Measurements from ENCODE around the gene RSPH4A. TPM values are rescaled to one million over a fixed set of nuclear protein-coding genes. Genes with fewer than 3 reads are reported as not detected.
A peak's percentile ranks its signal among the peaks of the same experiment; 100 is the strongest.
"Not testable (repeated sequence)": the region's sequence is repeated elsewhere in the genome, so short reads cannot be mapped to it uniquely, and the experiment has no call there.

The RSPH4A gene
- polyA plus RNA-seq, 4 donors, result 2.5 to 3.0 (median 2.9) TPM

DNA sequence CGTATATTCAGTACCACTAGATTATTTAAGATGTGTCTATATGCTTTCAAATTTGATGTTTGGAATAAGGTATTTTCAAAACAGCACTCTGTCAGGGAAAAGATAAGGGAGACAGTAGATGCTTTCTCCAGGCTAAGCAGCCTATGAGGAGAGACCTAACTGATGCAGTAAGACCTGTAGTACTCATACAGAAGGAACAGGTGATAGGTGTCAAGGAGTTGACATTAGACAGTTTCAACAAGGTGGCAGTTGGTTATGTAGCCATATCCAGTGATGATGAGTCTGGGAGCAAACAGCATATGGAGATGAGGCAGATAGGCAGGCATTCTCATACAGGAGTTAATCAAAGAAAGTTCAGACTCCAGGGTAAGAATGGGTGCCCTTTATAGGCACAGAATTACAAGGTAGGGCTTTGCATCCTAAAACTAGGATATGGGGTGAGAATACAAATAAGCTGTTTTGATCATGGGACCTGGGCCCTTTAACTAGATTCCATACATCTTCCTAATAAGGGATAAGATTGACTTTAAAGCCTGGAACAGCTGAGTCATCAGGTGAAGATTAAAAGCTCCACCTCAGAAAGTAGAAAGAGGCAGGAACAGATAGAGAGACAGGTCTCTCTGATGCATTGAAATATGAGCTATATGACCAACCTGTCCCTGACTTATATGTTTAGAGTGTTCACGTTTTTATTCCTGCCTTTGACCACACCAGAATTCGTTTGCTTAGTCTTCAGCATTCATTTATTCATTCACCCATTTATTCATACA is 7.9 kb downstream of the RSPH4A start:
- no peak for DNase-seq (ENCODE audit: low read depth in 4 of 4, low spot score in 2 of 4)

DNA sequence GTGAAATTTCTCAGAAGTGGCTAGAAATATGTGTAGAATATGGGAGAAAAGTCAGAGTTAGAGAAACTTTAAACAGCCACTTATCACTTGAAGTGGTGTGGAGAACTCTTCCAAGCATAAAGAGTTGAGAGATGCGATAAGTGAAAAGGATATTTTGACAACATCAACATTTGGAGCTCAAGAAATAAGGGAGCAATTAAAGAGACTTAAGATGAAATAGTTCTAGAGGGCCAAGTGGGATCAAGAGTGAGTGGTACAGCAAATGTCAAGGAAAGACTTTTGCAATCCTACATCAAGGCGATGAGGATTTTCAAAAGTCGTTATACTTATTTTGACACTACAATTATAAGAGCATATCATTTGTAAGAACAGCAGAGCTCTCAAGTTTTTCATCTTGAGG is 9.6 kb downstream of the RSPH4A start:
- DNase-seq (ENCODE audit: low read depth in 4 of 4, low spot score in 2 of 4), result no peak

DNA sequence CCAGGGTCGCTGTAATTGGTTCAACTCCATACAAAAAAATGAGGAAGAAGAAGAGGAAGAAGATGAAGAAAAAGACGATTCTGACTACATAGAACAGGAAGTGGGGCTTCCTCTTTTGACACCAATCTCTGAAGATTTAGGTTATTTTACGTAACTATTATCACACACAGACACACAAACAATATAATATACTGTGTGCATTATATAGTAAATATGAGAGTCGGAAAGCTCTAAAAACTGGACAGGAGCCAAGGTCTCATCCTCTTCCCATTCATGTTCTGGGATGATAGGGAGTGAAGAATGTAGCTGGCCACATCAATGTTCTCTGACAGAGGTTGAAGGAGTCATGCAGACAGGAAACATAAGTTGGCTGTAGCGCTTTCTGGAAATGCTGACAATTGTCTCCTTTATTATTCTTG is 13.3 kb downstream of the RSPH4A start:
- no peak for DNase-seq (ENCODE audit: low read depth in 4 of 4, low spot score in 2 of 4)

DNA sequence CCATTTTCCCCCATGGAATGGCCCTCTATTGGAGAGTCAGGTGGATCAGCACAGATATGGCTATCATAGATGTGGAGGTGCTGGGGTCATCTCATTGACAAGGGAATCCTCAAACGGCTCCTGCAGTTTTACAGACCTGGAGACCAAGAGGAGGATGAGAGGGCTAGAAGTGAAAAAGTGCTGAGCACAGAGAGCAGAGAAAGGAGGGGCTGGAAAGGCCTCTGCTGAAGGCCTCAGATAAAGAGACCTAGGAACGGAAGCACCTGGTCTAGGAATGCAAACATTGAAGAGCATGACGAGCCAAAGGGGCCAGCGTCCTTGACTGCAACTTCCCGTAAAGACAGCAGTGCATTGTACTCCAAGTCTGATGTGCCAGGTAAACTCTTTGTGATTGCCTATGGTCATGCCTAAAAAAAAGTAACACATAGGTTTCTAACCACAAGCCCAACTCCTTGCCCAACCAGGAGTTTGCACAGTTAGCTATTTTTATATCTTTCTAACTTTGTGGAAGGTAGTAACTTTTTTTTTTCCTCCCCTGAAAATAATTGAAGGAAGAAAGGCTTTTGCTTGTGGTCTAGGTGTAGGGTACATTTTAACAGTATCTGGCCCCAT is 15.2 kb downstream of the RSPH4A start:
- DNase-seq (ENCODE audit: low read depth in 4 of 4, low spot score in 2 of 4), result no peak

DNA sequence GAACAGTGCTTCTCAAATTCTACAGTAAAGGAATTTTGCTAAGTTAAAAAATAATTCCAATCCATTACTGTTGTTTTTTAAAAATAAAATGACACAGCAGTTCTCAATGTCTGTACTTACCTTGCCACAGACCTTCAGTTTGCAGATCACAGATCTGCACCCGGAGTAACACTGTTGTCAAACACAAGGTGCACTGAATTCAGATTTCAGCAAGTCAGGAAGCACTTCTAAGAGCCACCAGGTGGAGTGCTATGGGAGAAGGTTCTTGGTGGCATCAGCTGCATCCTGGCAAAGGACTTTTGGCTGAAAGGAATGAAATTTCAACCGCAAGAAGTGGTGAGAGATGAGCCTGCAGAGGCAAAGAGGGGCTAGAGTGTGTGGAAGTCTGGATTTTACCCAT is 17.4 kb downstream of the RSPH4A start:
- DNase-seq (ENCODE audit: low read depth in 4 of 4, low spot score in 2 of 4), result no peak

DNA sequence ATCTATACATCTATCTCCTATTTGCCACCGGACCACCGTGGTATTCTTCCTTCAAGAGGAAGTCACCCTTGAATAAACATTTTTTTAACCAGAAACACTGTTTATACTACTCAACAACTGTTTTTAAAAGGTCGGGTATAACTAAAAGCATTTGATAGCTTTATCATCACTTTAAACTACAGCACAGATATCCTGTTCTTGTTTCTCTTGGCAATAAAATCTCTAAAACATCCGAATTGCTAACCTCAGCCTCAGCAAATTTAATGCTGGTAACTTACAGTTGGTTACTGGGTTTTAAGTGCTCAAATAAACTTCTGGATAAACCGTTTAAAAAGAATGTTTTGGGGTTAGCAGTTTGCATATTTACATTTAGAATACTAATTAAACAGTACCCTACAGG is 31.9 kb downstream of the RSPH4A start:
- DNase-seq (ENCODE audit: low read depth in 4 of 4, low spot score in 2 of 4), result peak in 1 of 4 donors; percentile 17

DNA sequence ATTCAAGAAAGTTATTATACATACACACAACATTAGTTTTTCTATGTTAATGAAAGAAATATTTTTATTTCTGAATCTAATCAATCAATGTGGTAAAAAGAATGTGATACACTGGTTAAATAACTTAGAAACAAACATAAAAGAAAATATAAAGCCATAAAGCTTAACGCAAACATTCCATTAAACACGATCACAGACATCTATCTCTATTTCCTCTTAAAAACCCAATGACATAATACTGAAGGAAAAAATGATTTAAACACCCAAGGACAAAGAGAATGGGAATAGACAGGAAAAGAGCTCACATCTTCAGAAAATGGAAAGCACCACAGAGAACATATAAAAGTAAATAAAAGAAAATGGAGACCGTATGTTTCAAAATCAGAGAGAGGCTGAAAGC is 32.9 kb downstream of the RSPH4A start:
- DNase-seq (ENCODE audit: low read depth in 4 of 4, low spot score in 2 of 4), result no peak

DNA sequence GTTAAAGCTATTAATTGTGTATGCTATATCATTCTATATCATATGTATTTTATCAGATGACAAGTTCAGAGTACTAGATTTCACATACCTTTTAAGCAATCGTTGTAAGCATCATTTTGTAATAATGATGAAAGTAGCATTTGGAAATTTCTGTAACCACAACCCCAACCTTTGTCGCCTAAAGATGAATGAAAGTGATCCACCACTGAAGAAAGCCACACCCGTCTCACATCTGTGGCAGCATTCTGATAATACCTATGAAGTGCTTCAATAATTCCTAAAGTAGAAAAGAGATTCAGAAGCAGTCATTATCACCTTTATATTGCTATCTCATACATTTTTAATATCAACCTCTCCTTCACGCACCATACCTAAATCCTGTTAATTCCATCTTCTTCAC is 35.6 kb downstream of the RSPH4A start:
- DNase-seq (ENCODE audit: low read depth in 4 of 4, low spot score in 2 of 4), result no peak

DNA sequence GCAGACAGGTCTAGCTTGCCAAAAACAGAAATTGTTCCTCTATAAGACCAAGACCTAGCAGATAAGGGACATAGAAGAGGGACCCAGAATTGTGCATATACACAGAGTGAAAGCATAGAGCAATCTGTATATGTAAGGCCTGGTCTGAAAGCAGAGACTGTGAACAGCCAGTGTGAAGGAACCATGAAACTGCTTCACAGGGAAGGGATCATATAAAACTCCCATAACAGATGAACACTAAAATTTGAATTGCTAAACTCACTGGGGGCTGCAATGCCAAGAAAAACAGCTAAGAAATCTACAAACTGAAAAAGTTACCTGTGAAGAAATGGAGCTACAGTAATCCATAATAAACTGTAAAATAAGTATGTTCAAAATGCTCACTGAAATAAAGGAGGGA is 45.3 kb downstream of the RSPH4A start:
- DNase-seq (ENCODE audit: low read depth in 4 of 4, low spot score in 2 of 4), result no peak

DNA sequence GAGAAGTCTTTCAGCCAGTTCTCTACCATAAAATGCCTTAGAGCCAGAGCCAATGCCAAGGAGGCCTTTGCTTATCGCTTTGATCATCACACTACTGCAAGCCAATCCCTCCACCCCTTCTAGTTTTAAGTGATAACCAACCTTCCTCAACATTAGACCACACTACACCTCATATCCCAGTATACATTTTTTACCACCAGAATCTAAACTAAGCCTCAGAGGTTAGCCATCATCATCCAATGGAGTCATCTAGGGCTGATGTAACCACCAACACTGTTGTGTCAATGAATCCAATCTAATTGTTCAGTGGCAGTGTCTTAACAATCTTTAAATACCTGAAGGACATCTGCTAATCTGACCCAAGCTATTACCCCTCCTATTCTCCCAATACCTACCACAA is 45.9 kb downstream of the RSPH4A start:
- DNase-seq (ENCODE audit: low read depth in 4 of 4, low spot score in 2 of 4), result no peak

DNA sequence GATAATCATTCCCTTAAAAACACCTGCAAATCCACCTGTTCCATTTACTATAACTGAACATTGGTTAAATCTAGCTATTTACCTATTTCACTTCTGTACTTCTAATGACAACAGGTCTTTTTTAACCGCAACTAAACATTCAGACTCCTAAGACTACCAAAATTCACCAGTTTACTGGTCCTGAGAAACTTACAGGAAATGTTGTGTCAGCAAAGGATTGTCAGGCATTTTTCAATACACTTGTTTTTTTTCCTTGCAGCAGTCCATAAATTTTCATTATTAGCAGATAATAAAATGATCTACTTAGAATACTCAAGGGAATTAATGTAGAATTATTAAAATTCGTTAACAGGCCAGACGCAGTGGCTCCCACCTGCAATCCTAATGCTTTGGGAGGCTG is 47.0 kb downstream of the RSPH4A start:
- no peak for DNase-seq (ENCODE audit: low read depth in 4 of 4, low spot score in 2 of 4)

DNA sequence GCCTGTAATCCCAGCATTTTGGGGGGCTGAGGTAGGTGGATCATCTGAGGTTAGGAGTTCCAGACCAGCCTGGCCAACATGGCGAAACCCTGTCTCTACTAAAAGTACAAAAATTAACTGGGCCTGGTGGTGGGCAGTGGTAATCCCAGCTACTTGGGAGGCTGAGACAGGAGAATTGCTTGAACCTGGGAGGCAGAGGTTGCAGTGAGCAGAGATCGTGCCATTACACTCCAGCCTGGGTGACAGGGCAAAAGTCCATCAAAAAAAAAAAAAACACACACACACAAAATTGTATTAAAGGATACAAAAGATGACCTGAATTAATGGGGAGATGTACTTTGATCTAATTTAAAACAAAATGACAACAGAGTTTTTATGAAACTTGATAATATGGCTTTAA is 47.9 kb downstream of the RSPH4A start:
- not testable (repeated sequence) for DNase-seq (ENCODE audit: low read depth in 4 of 4, low spot score in 2 of 4)

DNA sequence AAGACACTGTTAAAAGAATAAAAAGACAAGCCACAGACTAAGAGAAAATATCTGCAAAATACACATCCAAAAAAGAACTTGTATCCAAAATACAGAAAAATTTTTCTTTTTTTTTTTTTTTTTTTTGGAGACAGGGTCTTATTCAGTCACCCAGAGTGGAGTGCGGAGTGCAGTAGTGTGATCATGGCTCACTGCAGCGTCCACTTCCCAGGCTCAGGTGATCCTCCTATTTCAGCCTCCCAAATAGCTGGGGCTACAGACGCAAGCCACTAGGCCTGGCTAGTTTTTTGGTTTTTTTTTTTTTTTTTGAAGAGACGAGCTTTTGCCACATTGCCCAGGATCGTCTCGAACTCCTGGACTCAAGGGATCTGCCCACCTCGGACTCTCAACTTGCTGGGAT is 49.2 kb downstream of the RSPH4A start:
- no peak for DNase-seq (ENCODE audit: low read depth in 4 of 4, low spot score in 2 of 4)

DNA sequence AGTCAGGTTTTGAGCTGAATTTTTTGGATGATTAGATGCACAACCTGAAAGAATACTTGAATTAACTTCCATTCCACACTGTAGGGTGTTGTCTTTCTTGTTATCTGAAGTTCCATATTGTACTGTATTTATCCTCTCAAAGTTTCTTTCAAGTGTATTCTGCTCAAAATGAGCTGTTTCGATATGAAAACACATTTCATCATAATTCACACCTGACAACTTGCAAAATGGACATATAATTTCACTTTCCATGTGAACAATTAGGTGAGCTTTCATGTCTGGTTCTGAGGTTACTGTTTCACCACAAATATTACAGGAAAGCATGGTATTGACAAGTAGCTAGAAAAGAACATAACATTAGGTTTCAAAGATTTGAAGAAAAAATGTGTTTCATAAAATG is 50.6 kb downstream of the RSPH4A start:
- no peak for DNase-seq (ENCODE audit: low read depth in 4 of 4, low spot score in 2 of 4)

DNA sequence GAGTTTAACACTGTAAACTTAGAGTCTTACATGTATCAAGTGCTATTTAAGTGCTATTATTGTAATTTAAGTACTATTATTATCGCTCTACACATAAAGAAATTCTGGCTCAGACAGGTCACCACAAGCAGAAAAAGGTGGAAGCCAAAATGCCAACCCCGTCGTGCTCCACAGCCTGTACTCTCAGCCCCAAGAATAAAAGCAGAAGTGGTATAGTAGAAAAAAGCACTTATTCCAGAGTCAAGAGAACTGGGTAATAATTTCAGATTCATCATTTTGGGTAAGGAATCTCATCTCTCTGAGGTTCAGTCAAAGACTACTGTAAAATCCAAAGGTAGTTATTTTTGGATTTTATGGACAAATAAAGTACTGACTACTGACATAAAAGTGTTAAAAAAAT is 51.3 kb downstream of the RSPH4A start:
- DNase-seq (ENCODE audit: low read depth in 4 of 4, low spot score in 2 of 4), result no peak

DNA sequence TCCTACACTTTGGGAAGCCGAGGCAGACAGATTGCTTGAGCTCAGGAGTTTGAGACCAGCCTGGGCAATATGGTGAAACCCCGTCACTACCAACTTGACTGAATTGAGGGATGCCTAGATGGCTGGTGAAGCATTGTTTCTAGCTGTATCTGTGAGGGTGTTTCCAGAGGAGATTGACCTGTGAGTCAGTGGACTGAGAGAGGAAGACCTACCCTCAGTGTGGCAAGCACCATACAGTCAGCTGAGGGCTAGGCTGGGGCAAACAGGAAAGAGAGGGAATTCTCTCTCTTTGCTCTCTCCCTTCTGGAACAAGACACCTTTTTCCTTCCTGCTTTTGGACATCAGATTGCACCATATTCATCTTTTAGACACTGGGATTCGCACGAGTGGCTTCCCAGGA is 56.0 kb downstream of the RSPH4A start:
- no peak for DNase-seq (ENCODE audit: low read depth in 4 of 4, low spot score in 2 of 4)

DNA sequence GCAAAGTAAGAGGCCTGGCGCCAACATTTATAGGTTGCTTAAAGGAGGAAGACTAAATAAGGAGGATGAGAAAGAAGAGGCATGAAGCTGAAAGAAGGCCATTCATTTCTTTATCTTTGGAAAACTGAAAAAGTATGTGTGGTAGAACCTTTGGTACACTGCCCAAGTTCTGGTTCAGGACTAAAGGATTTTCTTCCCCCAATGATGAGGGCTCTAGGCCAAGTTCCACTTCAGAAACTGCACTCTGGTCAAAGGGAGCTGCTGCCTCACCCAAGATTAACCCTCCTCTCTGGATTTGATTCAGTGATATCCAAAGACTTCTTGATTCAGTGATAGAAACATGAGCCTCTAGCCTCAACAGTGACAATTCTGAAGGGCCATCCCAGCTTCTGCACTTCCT is 59.7 kb downstream of the RSPH4A start:
- DNase-seq (ENCODE audit: low read depth in 4 of 4, low spot score in 2 of 4), result no peak

DNA sequence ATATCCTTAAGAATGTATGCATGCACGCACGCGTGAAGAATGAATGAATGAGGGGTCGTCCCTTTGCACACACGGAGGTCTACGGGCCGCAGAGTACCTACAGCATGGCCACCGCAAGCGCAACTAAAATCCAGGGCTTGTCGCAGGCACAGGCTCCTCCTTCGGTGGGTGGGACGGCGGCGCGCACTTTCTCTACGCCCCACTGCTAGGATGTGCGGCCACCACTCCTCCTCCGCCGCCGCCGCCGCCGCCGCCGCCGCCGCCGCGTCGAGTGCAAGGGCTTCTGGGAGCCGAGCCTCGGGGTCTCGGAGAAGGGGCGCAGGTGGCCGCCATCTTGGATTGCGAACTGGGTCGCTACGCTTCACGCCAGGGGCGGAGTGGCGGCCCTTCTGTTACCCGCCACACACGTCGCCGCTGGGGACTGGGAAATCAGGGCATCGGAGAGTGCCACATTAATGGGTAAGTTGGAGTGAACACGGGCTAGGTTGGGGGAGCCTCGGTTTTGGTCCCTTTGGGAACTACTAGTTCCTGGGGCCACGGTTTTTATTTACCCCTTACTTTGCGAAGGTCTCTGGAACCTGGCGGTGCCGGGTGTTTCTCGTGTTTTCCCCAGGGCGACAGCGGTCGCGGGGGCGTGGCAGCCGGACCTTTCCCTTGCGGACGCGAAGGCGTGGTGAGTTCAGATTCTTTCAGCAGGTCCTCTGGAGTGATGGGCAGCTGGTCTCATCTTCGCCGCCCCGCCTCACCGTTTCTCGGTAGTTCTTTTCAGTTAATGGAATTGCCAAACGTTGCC is 64.8 kb downstream of the RSPH4A start, which contains the start of gene KPNA5:
KPNA5 (plus strand) TSS at position 332 of the 793 bp plus-strand sequence; CDS start at position 456, 124 bp downstream.
- peak; percentile 58 to 81 (median 68) for DNase-seq (ENCODE audit: low read depth in 4 of 4, low spot score in 2 of 4)

DNA sequence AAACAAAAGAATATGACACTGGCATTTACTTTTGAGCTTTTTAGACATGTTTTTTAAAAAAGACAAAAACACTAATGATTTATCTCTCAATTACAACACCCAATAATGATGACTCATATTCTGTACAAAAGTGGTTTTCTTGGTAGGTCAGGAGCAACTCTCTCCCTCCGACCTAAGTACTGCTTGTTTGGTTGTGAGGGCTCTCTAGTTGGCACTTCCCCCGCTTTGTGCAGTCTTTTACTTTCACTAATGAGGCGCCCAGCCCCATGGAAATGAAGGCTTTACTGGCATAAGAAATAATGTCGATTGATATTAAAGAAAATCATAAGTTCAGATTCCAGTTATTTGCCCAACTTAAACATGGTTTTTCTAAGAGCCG is 66.0 kb downstream of the RSPH4A start:
- DNase-seq (ENCODE audit: low read depth in 4 of 4, low spot score in 2 of 4), result no peak

Measured in left renal cortex interstitium (tissue), 4 donors.